Thymus (tissue), 11 donors: ENCODE results near the gene SSH3. TPM values are rescaled to one million over a fixed set of nuclear protein-coding genes. Genes with fewer than 3 reads are reported as not detected.
A peak's percentile ranks its signal among the peaks of the same experiment; 100 is the strongest.

ENCODE experiments used
- DNase-seq, 9 donors: peaks; one replicate each; pipeline ENCODE4 v3.0.0-alpha.2; 2013; ENCODE audit warnings: low spot score in 9 of 9, low read depth in 6 of 9, missing footprints in 1 of 9
- H3K27ac ChIP-seq, 2 donors: one replicate each; pipeline ENCODE4 v1.5.1; 2013; ENCODE audit warnings: control low read depth in 1 of 2, low read depth in 1 of 2, low read length in 1 of 2, mild to moderate bottlenecking in 1 of 2, moderate library complexity in 1 of 2
- H3K27me3 ChIP-seq, 2 donors: one replicate each; pipeline ENCODE4 v1.5.1; 2013; ENCODE audit warnings: low read length in 1 of 2; ENCODE audit not compliant: control insufficient read depth in 2 of 2, insufficient read depth in 1 of 2
- H3K36me3 ChIP-seq, 2 donors: one replicate each; pipeline ENCODE4 v1.5.1; 2013; ENCODE audit warnings: low read length in 1 of 2, mild to moderate bottlenecking in 1 of 2, moderate library complexity in 1 of 2; ENCODE audit not compliant: control insufficient read depth in 2 of 2, insufficient read depth in 2 of 2
- H3K4me1 ChIP-seq, 2 donors: one replicate each; pipeline ENCODE4 v1.5.1; 2013; ENCODE audit warnings: low read length in 2 of 2; ENCODE audit not compliant: control insufficient read depth in 2 of 2, insufficient read depth in 2 of 2
- H3K4me3 ChIP-seq, 2 donors: one replicate each; pipeline ENCODE4 v1.5.1; 2013; ENCODE audit warnings: low read length in 2 of 2, control low read depth in 1 of 2, mild to moderate bottlenecking in 1 of 2
- H3K9me3 ChIP-seq, 2 donors: one replicate each; pipeline ENCODE4 v1.5.1; 2013; ENCODE audit warnings: low read length in 1 of 2, mild to moderate bottlenecking in 1 of 2; ENCODE audit not compliant: control insufficient read depth in 2 of 2, insufficient read depth in 1 of 2
- WGBS: extraction: QIAGEN DNeasy Blood & Tissue Kit; methylation state at CpG from one replicate; pipeline ENCODE4 v1.1.7; 2013; 5-methylcytosine and 5-hydroxymethylcytosine counted together
- polyA plus RNA-seq: library from polyadenylated mRNA; stranded (reverse); fragments of 200-250 nt; gene quantifications from one replicate; pipeline ENCODE4 v1.2.3, GENCODE V29; 2013
- total RNA-seq: library from RNA; stranded (reverse); fragments of 120-200 nt; gene quantifications from one replicate; pipeline ENCODE4 v1.2.4, GENCODE V29; 2013
- donor health status: healthy.

The SSH3 gene
- total and polyA plus RNA-seq, 2 donors: 1.8 to 11.8 TPM

GRCh38 chr11:67345247-67345919, 42.1 kb downstream of the SSH3 start:
- no peaks in the 10 kb centered on the region for H3K27me3 ChIP-seq
- 93% methylated on average over 8 of the region's 8 CpGs for WGBS
- no peaks in the 10 kb centered on the region for H3K36me3 ChIP-seq
- DNase-seq: no peak
- peak overlapping the region in 1 of 2 donors; percentile 20 for H3K27ac ChIP-seq
- H3K9me3 ChIP-seq: peaks cover 0 to 4% of the 10 kb centered on the region in 2 donors
- H3K4me3 ChIP-seq: no peak overlapping the region
- peaks cover 0 to 24% of the 10 kb centered on the region in 2 donors for H3K4me1 ChIP-seq

DNA sequence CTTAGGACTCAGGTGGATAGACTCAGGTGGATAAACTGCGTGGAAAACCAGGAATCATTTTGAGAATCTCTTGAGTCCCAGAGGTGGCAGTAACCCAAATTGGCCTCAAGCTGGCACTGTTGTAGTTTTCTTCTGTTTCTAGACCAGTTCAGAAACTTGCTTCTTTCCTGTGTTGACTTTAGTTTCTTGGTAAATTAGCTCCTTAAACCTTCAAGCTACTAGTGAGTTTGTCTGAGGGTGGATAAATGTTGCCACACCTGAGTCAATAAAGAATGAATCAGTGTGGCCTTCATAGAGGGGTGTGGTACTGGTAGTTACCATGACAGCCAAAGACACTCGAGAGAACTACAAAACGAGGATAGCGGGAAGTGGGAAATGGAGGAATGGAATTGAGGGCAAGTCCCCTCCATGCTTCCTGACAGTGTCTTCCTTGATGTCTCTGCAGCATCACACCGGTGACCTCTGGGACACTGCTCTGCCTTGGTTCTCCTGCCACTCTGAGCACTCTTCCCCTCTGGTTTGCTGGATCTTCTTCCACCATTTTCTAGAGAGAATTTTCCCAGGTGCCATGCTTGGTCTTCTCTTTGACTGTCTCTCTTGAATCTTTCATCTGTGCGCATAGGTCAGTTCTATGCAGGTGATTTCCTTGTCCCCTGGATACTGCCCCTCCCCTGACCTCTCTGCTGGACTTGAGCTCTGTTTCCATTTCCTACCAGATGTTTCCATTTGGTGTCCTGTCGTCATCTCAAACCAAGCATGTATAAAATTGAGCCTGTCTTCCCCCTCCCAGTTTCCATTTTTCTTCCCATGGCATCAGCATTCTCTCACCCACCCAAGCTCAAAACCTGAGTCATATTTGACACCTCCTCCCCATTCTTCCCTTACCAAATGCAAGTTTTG, 42.8 kb downstream of the SSH3 start:
- no peak overlapping the region for H3K4me3 ChIP-seq
- no peaks in the 10 kb centered on the region for H3K27me3 ChIP-seq
- 91% methylated on average over 7 of the region's 7 CpGs for WGBS
- peaks cover 0 to 4% of the 10 kb centered on the region in 2 donors for H3K9me3 ChIP-seq
- peak in 2 of 9 donors; percentile 36 to 62 for DNase-seq
- H3K36me3 ChIP-seq: no peaks in the 10 kb centered on the region
- no peak overlapping the region for H3K27ac ChIP-seq
- H3K4me1 ChIP-seq: peaks cover 0 to 26% of the 10 kb centered on the region in 2 donors

- Histone ChIP-seq H3K27me3 (no peaks in the 10 kb centered on the region), H3K27ac (no peak overlapping the region), H3K36me3 (no peaks in the 10 kb centered on the region), H3K9me3 (no peaks in the 10 kb centered on the region), H3K4me1 (peaks cover 5 to 45% of the 10 kb centered on the region in 2 donors), H3K4me3 (no peak overlapping the region)
- no peak for DNase-seq
- 89% methylated on average over 11 of the region's 11 CpGs for WGBS
Observed at GRCh38 chr11:67347964-67348749, 44.8 kb downstream of the SSH3 start.

GRCh38 chr11:67349036-67349435, 45.7 kb downstream of the SSH3 start:
- no peak for DNase-seq
- no peak overlapping the region for H3K4me3 ChIP-seq
- no peaks in the 10 kb centered on the region for H3K9me3 ChIP-seq
- no peaks in the 10 kb centered on the region for H3K27me3 ChIP-seq
- no peak overlapping the region for H3K27ac ChIP-seq
- WGBS: 92% methylated on average over 5 of the region's 5 CpGs
- H3K4me1 ChIP-seq: peaks cover 9 to 52% of the 10 kb centered on the region in 2 donors
- H3K36me3 ChIP-seq: no peaks in the 10 kb centered on the region

DNA sequence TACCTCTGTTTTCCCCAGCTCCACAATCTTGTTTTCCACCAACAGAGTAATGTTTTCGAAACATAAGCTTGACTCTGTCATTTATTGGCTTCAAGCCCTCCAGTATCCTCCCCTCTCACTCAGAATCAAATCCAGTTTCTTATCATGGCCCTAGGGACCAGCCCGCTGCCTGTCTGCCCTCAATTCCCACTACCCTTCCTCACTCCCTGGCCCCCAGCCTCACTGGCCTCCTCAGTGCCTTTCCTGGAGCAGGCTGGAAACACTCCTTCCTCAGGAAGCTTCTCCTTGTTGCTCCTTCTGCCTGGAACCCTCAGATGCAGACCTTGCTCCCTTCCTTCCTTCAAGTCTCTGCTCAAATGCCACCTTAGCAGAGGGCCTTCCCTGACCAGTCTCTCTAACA, 46.1 kb downstream of the SSH3 start:
- 99% methylated on average over 2 of the region's 2 CpGs for WGBS
- Histone ChIP-seq H3K4me3 (no peak overlapping the region), H3K4me1 (peaks cover 9 to 52% of the 10 kb centered on the region in 2 donors), H3K9me3 (no peaks in the 10 kb centered on the region), H3K27ac (no peak overlapping the region), H3K27me3 (no peaks in the 10 kb centered on the region), H3K36me3 (no peaks in the 10 kb centered on the region)
- DNase-seq: no peak

DNA sequence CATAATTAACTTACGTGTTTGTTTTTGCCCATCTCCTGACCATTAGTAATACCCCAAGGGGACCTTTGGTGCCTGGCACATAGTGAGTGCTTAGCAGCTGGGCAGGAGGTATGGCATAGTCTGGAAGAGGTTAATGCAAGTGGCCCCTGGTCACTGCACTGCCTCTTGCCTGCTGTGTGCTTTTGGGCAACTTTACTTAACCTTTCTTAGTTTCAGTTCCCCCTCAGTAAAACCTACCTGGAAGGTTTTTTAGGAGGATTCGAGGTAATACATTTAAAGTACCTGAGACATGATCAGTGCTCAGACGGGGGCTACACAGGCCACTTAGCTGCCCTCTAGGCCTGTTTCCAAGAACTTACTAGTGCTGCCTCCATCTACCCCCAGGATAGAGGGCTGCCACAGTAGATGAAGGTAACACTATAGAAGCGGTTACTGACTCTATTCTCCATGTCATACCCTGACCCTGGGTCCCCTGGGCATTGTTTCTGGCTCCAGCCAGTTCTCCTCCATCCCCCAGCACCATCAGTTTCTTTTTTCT, 46.7 kb downstream of the SSH3 start:
- H3K27me3 ChIP-seq: no peaks in the 10 kb centered on the region
- no peak for DNase-seq
- WGBS: 96% methylated on average over 4 of the region's 4 CpGs
- H3K9me3 ChIP-seq: no peaks in the 10 kb centered on the region
- H3K36me3 ChIP-seq: no peaks in the 10 kb centered on the region
- no peak overlapping the region for H3K4me3 ChIP-seq
- H3K4me1 ChIP-seq: peaks cover 9 to 53% of the 10 kb centered on the region in 2 donors
- H3K27ac ChIP-seq: no peak overlapping the region

DNA sequence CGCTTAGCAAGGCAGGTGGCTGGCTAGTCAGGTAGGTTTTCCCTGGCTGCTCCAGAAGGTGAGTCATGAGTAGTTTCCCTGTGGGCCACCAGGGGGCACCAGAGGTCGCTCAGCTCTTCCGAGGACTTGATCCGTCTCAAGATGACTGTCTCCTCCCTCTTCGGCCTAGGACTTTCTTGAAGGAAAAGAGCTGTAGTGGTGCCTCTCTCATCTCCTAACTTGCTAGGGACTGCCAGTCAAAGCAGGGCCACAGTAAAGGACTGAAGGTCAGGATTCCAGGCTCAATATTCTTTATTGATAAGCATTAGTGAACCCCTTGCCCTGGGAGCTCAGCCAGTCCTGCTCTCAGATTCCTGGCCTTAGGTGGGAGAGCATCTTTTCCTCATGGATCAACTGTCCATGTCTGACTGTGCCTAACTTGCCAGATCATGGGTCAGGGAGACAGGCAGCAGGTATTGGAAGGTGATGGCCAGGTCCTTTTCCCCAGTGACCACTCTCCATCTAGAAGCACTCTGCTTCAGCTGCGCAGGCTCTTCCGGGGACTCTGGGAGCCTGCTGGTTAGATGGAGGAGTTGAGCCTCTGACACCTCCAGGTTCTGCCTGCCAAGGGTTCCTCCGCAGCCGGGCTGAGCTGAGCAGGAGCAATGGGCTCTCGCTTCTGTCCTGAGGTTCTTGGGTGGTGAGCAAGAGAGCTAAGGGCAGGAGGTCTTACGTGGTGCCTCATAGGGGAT, 48.1 kb downstream of the SSH3 start:
- H3K4me3 ChIP-seq: no peak overlapping the region
- no peak overlapping the region for H3K27ac ChIP-seq
- H3K4me1 ChIP-seq: peaks cover 14 to 55% of the 10 kb centered on the region in 2 donors
- H3K9me3 ChIP-seq: no peaks in the 10 kb centered on the region
- H3K27me3 ChIP-seq: no peaks in the 10 kb centered on the region
- peak in 8 of 9 donors; percentile 54 to 84 (median 74) for DNase-seq
- H3K36me3 ChIP-seq: no peaks in the 10 kb centered on the region
- WGBS: 57% methylated on average over 11 of the region's 11 CpGs

DNA sequence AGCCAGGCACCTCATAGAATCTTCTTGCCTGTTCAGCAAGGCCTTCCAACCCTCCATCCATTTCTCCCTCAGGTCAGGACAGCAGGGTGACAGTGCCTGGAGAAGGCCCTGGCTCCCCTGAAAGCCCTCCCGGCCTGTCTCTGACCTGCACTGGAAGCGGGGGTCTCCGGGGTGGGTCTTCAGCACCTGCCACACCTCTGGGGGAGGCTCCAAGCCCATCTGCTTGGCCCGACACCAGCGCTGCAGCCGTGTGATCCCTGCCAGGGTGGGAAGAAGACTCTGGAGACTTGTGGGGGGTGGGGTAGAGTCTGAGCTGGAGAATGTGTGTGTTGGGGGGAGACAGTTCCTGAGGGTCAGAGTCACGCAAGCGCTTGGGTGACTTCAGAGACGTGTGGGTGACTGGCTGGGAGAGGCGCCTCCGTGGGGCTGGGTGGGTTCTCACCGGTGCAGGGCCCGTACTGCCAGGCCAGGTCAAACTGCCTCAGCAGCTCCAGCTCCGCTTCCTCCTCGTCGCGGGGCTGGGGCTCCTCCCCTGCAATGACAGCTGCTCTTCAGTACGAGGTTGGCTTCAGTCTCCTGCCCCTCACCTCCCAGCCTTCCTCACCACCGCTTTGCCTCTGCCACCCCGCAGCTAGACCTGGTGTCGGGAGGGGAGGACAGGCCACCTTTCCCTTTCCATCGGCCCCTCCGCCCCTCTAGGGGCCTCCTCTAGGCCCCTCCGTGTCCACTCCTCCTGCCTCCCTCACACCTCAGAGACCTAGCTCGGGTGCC, 49.4 kb downstream of the SSH3 start:
- WGBS: 24% methylated on average over 25 of the region's 25 CpGs
- peak in 1 of 9 donors; percentile 77 for DNase-seq
- H3K4me1 ChIP-seq: peaks cover 14 to 66% of the 10 kb centered on the region in 2 donors

More for the DNA sequence above, 49.4 kb downstream of the SSH3 start:
- H3K4me3 ChIP-seq: peak overlapping the region; percentile 91 to 95
- H3K27ac ChIP-seq: peak overlapping the region; percentile 98 to 99
- H3K36me3 ChIP-seq: no peaks in the 10 kb centered on the region
- no peaks in the 10 kb centered on the region for H3K9me3 ChIP-seq
- no peaks in the 10 kb centered on the region for H3K27me3 ChIP-seq
